Measurements from ENCODE around the gene TMEM213. TPM values are rescaled to one million over a fixed set of nuclear protein-coding genes. Genes with fewer than 3 reads are reported as not detected.

Gene TMEM213
- total RNA-seq, result not detected in 2 replicates

GRCh38 chr7:138797715-138798320 is at the start of gene TMEM213, which contains the start of gene ATP6V0A4:
Gene TMEM213 (plus strand): TSS chr7:138797994. CDS start chr7:138798105, 111 bp downstream.
Gene ATP6V0A4 (minus strand): TSS chr7:138798196. CDS start chr7:138771247, 26,949 bp downstream.

Other genes with a start within 250 kb of the TMEM213 start
- not detected in 2 replicates for gene SVOPL, start 96.6 kb upstream of the TMEM213 start, total RNA-seq
- gene ATP6V0A4, start 202 bp downstream of the TMEM213 start, total RNA-seq, result 0.06 TPM in 1 of 2 replicates, not detected in the other
- gene KIAA1549, start 183.4 kb downstream of the TMEM213 start, total RNA-seq, result 1.1 and 6.0 TPM in 2 replicates
- 10.5 and 23.1 TPM in 2 replicates for gene ZC3HAV1L, start 238.0 kb downstream of the TMEM213 start, total RNA-seq

Data from bladder microvascular endothelial cell (primary cell).